K562 (cell line): ENCODE data around the gene HLA-DOB. TPM values are rescaled to one million over a fixed set of nuclear protein-coding genes. Genes with fewer than 3 reads are reported as not detected.

Experiments used
- ATAC-seq: fragments of 200-7000 bp; cut with Tn5 transposase; 3 replicates; pipeline ENCODE4 v1.9.1; 2020; ENCODE audit warnings: moderate library complexity
- BruUV-seq: library from RNA; stranded (reverse); fragments of 400-500 nt; replicated peaks from 2 replicates; lab custom pipeline; 2021; lab: Mats Ljungman, UMichigan
- CTCF ChIA-PET: fragments of 300-600 bp; formaldehyde crosslinking; extraction: SDS; loops from one replicate; lab custom pipeline; 2021; ENCODE audit warnings: low intra/inter-chr PET ratio; lab: Yijun Ruan, JAX
- POLR2A ChIA-PET: fragments of 300-600, 350-650 bp; sonication (Branson Sonifier 250); formaldehyde crosslinking; extraction: SDS; loops from one replicate; lab custom pipeline; 2021; ENCODE audit warnings: antibody characterized with exemption, inconsistent platforms; lab: Yijun Ruan, JAX
- DNase-seq, 4 experiments: peaks; one replicate each; pipeline versions ENCODE4 v3.0.0 to v3.0.0-alpha.2; 2011 to 2018; ENCODE audit warnings: low spot score in 3 of 4, mixed read lengths in 3 of 4; ENCODE audit errors: extremely low read depth in 1 of 4
- FAIRE-seq: peaks from 2 replicates; lab custom pipeline; 2011; peaks lifted over from hg19 to GRCh38; lab: Jason Lieb, UNC
- H2AFZ ChIP-seq: 2 replicates; pipeline ENCODE4 v1.6.0; 2011; ENCODE audit warnings: low read depth, low read length, control low read depth, inconsistent platforms
- H3K27ac ChIP-seq: fragments of 200-600 bp; 3 replicates; pipeline ENCODE4 v1.8.0; 2011; ENCODE audit warnings: low read depth, mild to moderate bottlenecking, control low read depth, inconsistent platforms, low read length, moderate library complexity, mixed read lengths; ENCODE audit errors: extremely low read depth
- H3K27me3 ChIP-seq, 2 experiments: fragments of 300-600 bp in 1 of 2; 2 replicates in 1 of 2; 3 replicates in 1 of 2; pipeline versions ENCODE4 v1.6.0 to v1.8.0; 2011; ENCODE audit warnings: inconsistent platforms in 2 of 2, low read length in 2 of 2, mild to moderate bottlenecking in 1 of 2, mixed read lengths in 1 of 2, moderate library complexity in 1 of 2; ENCODE audit not compliant: control insufficient read depth in 2 of 2, insufficient read depth in 2 of 2
- H3K36me3 ChIP-seq: fragments of 300-600 bp; 3 replicates; pipeline ENCODE4 v1.8.0; 2011; ENCODE audit warnings: mild to moderate bottlenecking, low read length, inconsistent platforms; ENCODE audit not compliant: control insufficient read depth, insufficient read depth
- H3K4me1 ChIP-seq, 2 experiments: fragments of 200-600 bp in 1 of 2; replicated peaks in 1 of 2; 2 replicates in 1 of 2; 3 replicates in 1 of 2; pipeline versions ENCODE4 v1.5.1 to v1.8.0; 2011; ENCODE audit warnings: inconsistent platforms in 2 of 2, low read length in 2 of 2, mild to moderate bottlenecking in 1 of 2, mixed read lengths in 1 of 2, moderate library complexity in 1 of 2; ENCODE audit not compliant: control insufficient read depth in 2 of 2, insufficient read depth in 2 of 2
- H3K4me2 ChIP-seq: 2 replicates; pipeline ENCODE4 v1.6.1; 2011; ENCODE audit warnings: low read length, control low read depth, inconsistent platforms, mixed read lengths; ENCODE audit not compliant: insufficient read depth
- H3K4me3 ChIP-seq: fragments of 200-600 bp; sonication (generic), shearing (Covaris generic); 2 replicates; pipeline ENCODE4 v1.5.1; 2016; ENCODE audit warnings: control low read depth, inconsistent platforms
- H3K79me2 ChIP-seq: fragments of 200-600 bp; 3 replicates; pipeline ENCODE4 v1.8.0; 2011; ENCODE audit warnings: low read length, inconsistent platforms; ENCODE audit not compliant: control insufficient read depth, insufficient read depth
- H3K9ac ChIP-seq, 2 experiments: 2 replicates each; pipeline versions ENCODE4 v1.6.0 to v1.6.1; 2011; ENCODE audit warnings: low read depth in 2 of 2, low read length in 2 of 2, control low read depth in 1 of 2, inconsistent platforms in 1 of 2, mild to moderate bottlenecking in 1 of 2, mixed read lengths in 1 of 2; ENCODE audit not compliant: insufficient read depth in 1 of 2
- H3K9me1 ChIP-seq: one replicate; pipeline ENCODE4 v1.6.0; 2011; ENCODE audit warnings: inconsistent platforms, mild to moderate bottlenecking, low read length, moderate library complexity; ENCODE audit not compliant: control insufficient read depth, insufficient read depth
- H3K9me3 ChIP-seq: replicated peaks from 2 replicates; pipeline ENCODE4 v1.5.1; 2011; ENCODE audit warnings: low read depth, low read length, inconsistent platforms; ENCODE audit not compliant: control insufficient read depth, insufficient read depth
- H4K20me1 ChIP-seq: replicated peaks from 2 replicates; pipeline ENCODE4 v1.6.1; 2011; ENCODE audit warnings: low read length, inconsistent platforms, mixed read lengths; ENCODE audit not compliant: control insufficient read depth, insufficient read depth
- AFF4 ChIP-seq: sonication (generic); formaldehyde crosslinking; IDR thresholded peaks from 2 replicates; pipeline ENCODE4 v1.8.0; 2023; ENCODE audit warnings: mild to moderate bottlenecking, missing genetic modification reagents
- CHAMP1 ChIP-seq: fragments of 450-650 bp; IDR thresholded peaks from 2 replicates; pipeline ENCODE4 v1.6.1; 2016; ENCODE audit warnings: mild to moderate bottlenecking
- ETV5 ChIP-seq: sonication (generic); formaldehyde crosslinking; IDR thresholded peaks from 2 replicates; pipeline ENCODE4 v1.4.0; 2020; ENCODE audit warnings: low read depth, mild to moderate bottlenecking, missing genetic modification reagents
- HBP1 ChIP-seq: fragments of 450-650 bp; formaldehyde crosslinking; IDR thresholded peaks from 2 replicates; pipeline ENCODE4 v1.4.0; 2022; ENCODE audit warnings: missing genetic modification characterization
- NCOA1 ChIP-seq: fragments of 450-650 bp; IDR thresholded peaks from 2 replicates; pipeline ENCODE4 v1.6.1; 2016; ENCODE audit warnings: low read depth
- PTBP1 ChIP-seq: fragments of 200-400 bp; formaldehyde crosslinking; IDR thresholded peaks from 2 replicates; pipeline ENCODE4 v1.6.1; 2017; ENCODE audit warnings: low read depth, low read length
- STAT5B ChIP-seq: fragments of 250-450 bp; sonication (Bioruptor Pico); IDR thresholded peaks from 2 replicates; pipeline ENCODE4 v1.8.0; 2021; ENCODE audit warnings: mild to moderate bottlenecking, inconsistent platforms
- THRAP3 ChIP-seq: fragments of 450-650 bp; IDR thresholded peaks from 2 replicates; pipeline ENCODE4 v1.6.1; 2016; ENCODE audit warnings: mild to moderate bottlenecking, inconsistent platforms, borderline replicate concordance
- ZBTB17 ChIP-seq: fragments of 450-650 bp; formaldehyde crosslinking; IDR thresholded peaks from 2 replicates; pipeline ENCODE4 v1.4.0; 2020; ENCODE audit warnings: mild to moderate bottlenecking
- ZFPM2 ChIP-seq: fragments of 250-450 bp; sonication (Bioruptor Pico); IDR thresholded peaks from 2 replicates; pipeline ENCODE4 v1.5.1; 2022; ENCODE audit warnings: mild to moderate bottlenecking
- ZNF316 ChIP-seq: fragments of 450-650 bp; IDR thresholded peaks from 2 replicates; pipeline ENCODE4 v1.6.1; 2016
- ZNF395 ChIP-seq: fragments of 200-800 bp; sonication (Bioruptor generic); IDR thresholded peaks from 2 replicates; pipeline ENCODE4 v1.6.1; 2017; ENCODE audit warnings: missing genetic modification characterization, missing compliant biosample characterization
- WGBS: fragments of 100-300 bp; shearing (Covaris generic); methylation state at CpG from one replicate; pipeline ENCODE4 v1.1.6; 2016; ENCODE audit warnings: low coverage, mixed read lengths; ENCODE audit not compliant: insufficient coverage; ENCODE audit errors: missing lambda C conversion rate; 5-methylcytosine and 5-hydroxymethylcytosine counted together
- in situ Hi-C: fragments of 300-500 bp; cut with MboI; formaldehyde crosslinking; loops from 4 replicates; pipeline ENCODE4 v1.15.0; 2018; ENCODE audit warnings: inconsistent platforms, mixed read lengths
- intact Hi-C: fragments of 100-400 bp; cut with micrococcal nuclease; formaldehyde crosslinking; loops from 2 replicates; pipeline ENCODE4 v1.14.2; 2022
- polyA plus RNA-seq, 8 experiments: library from polyadenylated mRNA; depleted of rRNA in 4 of 8; stranded (reverse) in 5 of 8; unstranded in 3 of 8; fragments of >200 nt; fragmentation: Nextera tagmentation in 2 of 8; fragmentation: Illumina TruSeq in 1 of 8; extraction: Ambion mirVana in 2 of 8; extraction: Trizol in 1 of 8; gene quantifications; 2 replicates each; pipeline versions ENCODE4 v1.2.1 to v1.2.3, GENCODE V29; 2011 to 2014; ENCODE audit warnings: inconsistent platforms in 1 of 8, missing spikeins in 1 of 8
- total RNA-seq, 7 experiments: library from RNA; depleted of rRNA in 6 of 7; stranded (reverse); fragments of >200 nt in 6 of 7; fragmentation: Illumina TruSeq in 2 of 7; extraction: Trizol in 2 of 7; gene quantifications; 2 replicates each; pipeline versions ENCODE4 v1.2.1 to v1.2.3, GENCODE V29; 2011 to 2021; ENCODE audit warnings: low replicate concordance in 1 of 7

HLA-DOB gene
- total and polyA plus RNA-seq, 9 of the 15 experiments (the other 6 are each of a cell fraction or from before 2014, with no cell fraction given) = 1.2 to 4.0 (median 2.5) TPM

GRCh38 chr6:32764048-32764447 is 52.8 kb downstream of the HLA-DOB start:
- Histone ChIP-seq H3K27me3 (peaks cover 19 to 36% of the 10 kb centered on the region in 2 experiments; a peak in 3 of 5 replicates), H3K36me3 (no peaks in the 10 kb centered on the region), H3K27ac (no peak overlapping the region), H3K79me2 (no peaks in the 10 kb centered on the region), H3K9me3 (no peaks in the 10 kb centered on the region), H2AFZ (no peak overlapping the region), H4K20me1 (no peaks in the 10 kb centered on the region), H3K9me1 (no peaks in the 10 kb centered on the region), H3K9ac (no peak overlapping the region), H3K4me3 (no peak overlapping the region), H3K4me1 (peaks cover 0 to 8% of the 10 kb centered on the region in 2 experiments; a peak in 1 of 5 replicates), H3K4me2 (no peak overlapping the region)
- ATAC-seq (no peak), FAIRE-seq (no peak), DNase-seq (no peak)
- POLR2A ChIA-PET = interaction anchor here (0.7 kb wide), 1 partner anchor 127 kb away, joined by 3 read pairs; no protein-coding TSS in a partner anchor
- 0% methylated on average over 1 of the region's 1 CpG for WGBS
- CTCF ChIA-PET = no interaction called here
- in situ Hi-C loops = no loop called here
- no TSS peak for BruUV-seq
- intact Hi-C loops = no loop called here
- TF ChIP-seq ZFPM2 (CRISPR knock-in tag) (no peak), THRAP3 (no peak), ZNF316 (no peak), ZBTB17 (CRISPR knock-in tag) (no peak), NCOA1 (no peak), AFF4 (no peak), CHAMP1 (no peak), HBP1 (no peak), PTBP1 (no peak), STAT5B (CRISPR knock-in tag) (no peak), ZNF395 (CRISPR knock-in tag) (no peak), ETV5 (CRISPR knock-in tag) (no peak)
